Kidney (tissue), 14 donors: ENCODE data around the gene VAV2. TPM values are rescaled to one million over a fixed set of nuclear protein-coding genes. Genes with fewer than 3 reads are reported as not detected.
A peak's percentile ranks its signal among the peaks of the same experiment; 100 is the strongest.

Source experiments
- DNase-seq, 5 donors: peaks; one replicate each; pipeline ENCODE4 v3.0.0-alpha.2; 2013 to 2020
- FAIRE-seq: peaks from 2 replicates; lab custom pipeline; 2012; peaks lifted over from hg19 to GRCh38; lab: Jason Lieb, UNC
- H3K27ac ChIP-seq, 2 donors: one replicate each; pipeline ENCODE4 v1.7.0; 2013; ENCODE audit warnings: low read depth in 2 of 2, low read length in 2 of 2, inconsistent platforms in 1 of 2
- H3K27me3 ChIP-seq: one replicate; pipeline ENCODE4 v1.7.1; 2013; ENCODE audit warnings: low read length, inconsistent platforms; ENCODE audit not compliant: control insufficient read depth, insufficient read depth
- H3K36me3 ChIP-seq, 3 donors: one replicate each; pipeline versions ENCODE4 v1.7.0 to v1.7.1; 2013; ENCODE audit warnings: low read length in 3 of 3, control low read depth in 1 of 3, inconsistent platforms in 1 of 3; ENCODE audit not compliant: insufficient read depth in 3 of 3, control insufficient read depth in 2 of 3
- H3K4me1 ChIP-seq, 3 donors: one replicate each; pipeline versions ENCODE4 v1.7.0 to v1.7.1; 2013; ENCODE audit warnings: low read length in 3 of 3, inconsistent platforms in 1 of 3, low read depth in 1 of 3; ENCODE audit not compliant: control insufficient read depth in 2 of 3, insufficient read depth in 2 of 3
- H3K4me3 ChIP-seq, 3 donors: one replicate each; pipeline versions ENCODE4 v1.7.0 to v1.8.1; 2013; ENCODE audit warnings: low read length in 3 of 3, control low read depth in 1 of 3, inconsistent platforms in 1 of 3
- H3K9ac ChIP-seq, 3 donors: one replicate each; pipeline versions ENCODE4 v1.7.0 to v1.7.1; 2013; ENCODE audit warnings: low read length in 3 of 3, control low read depth in 1 of 3, inconsistent platforms in 1 of 3
- H3K9me3 ChIP-seq, 3 donors: one replicate each; pipeline versions ENCODE4 v1.7.0 to v1.7.1; 2013; ENCODE audit warnings: low read length in 3 of 3, control low read depth in 1 of 3, inconsistent platforms in 1 of 3; ENCODE audit not compliant: control insufficient read depth in 2 of 3, insufficient read depth in 1 of 3
- intact Hi-C: fragments of 100-400 bp; cut with DNase I; formaldehyde crosslinking; loops from one replicate; pipeline ENCODE4 v1.11.1; 2022
- polyA plus RNA-seq: library from polyadenylated mRNA; stranded (reverse); fragments of 350-450 nt; fragmentation: Illumina TruSeq; extraction: RNeasy Lipid Tissue Mini Kit (QIAGEN cat#74804); gene quantifications from one replicate; pipeline ENCODE4 v1.2.3, GENCODE V29; 2014; ENCODE audit warnings: low read depth, low replicate concordance; ENCODE audit not compliant: insufficient read depth
- total RNA-seq: library from RNA; stranded (reverse); fragmentation: NEBNext Ultra II Directional; extraction: Animal tissue kit (Norgen Biotek cat#: 25700); gene quantifications from one replicate; pipeline ENCODE4 v1.2.1, GENCODE V29; 2021
- TF ChIP-seq, protein P1 (sequence below): IDR thresholded peaks from 3 replicates; pipeline ENCODE4 v1.5.1; 2012; ENCODE audit warnings: mild to moderate bottlenecking, moderate library complexity, borderline replicate concordance; ENCODE audit not compliant: insufficient read depth; ENCODE audit errors: extremely low read depth
- donor health status: control.
- donor health status: control.
- donor health status: control.
- donor health status: control.
- donor health status: control.
- donor health status: DM: yes; HTN: yes; CAD: no.
- donor health status: Normal renal cell carcinoma (clear cell type).

The VAV2 gene
- total and polyA plus RNA-seq, 2 donors from 2014 or later: 22.3 to 47.1 TPM

DNA sequence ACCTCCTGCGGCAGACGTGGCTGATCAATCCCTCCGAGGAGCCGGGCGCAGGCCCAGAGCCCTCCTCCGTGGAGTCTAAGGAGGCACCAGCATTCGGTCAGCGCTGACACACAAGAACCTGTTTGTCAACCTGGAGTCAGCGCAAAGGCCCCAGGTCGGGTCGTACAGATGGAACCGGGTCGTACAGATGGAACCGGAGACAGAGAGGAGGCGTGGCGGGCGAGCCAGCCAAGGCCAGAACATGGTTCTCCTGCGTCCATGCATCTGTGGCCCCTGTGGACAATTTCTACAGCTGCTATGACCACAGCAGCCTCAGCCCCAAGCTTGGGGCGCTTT is 128.9 kb downstream of the VAV2 start:
- Histone ChIP-seq H3K4me1 (peaks cover 0 to 17% (median 11%) of the 10 kb centered on the region in 3 donors), H3K27me3 (no peaks in the 10 kb centered on the region), H3K36me3 (peaks cover 0 to 8% (median 0%) of the 10 kb centered on the region in 3 donors), H3K4me3 (no peak overlapping the region), H3K9me3 (no peaks in the 10 kb centered on the region), H3K27ac (peak overlapping the region; percentile 45 to 78), H3K9ac (peak overlapping the region in 1 of 3 donors; percentile 51)
- DNase-seq (no peak), FAIRE-seq (no peak)
- intact Hi-C loops: no loop called here
- TF ChIP-seq, protein P1, sequence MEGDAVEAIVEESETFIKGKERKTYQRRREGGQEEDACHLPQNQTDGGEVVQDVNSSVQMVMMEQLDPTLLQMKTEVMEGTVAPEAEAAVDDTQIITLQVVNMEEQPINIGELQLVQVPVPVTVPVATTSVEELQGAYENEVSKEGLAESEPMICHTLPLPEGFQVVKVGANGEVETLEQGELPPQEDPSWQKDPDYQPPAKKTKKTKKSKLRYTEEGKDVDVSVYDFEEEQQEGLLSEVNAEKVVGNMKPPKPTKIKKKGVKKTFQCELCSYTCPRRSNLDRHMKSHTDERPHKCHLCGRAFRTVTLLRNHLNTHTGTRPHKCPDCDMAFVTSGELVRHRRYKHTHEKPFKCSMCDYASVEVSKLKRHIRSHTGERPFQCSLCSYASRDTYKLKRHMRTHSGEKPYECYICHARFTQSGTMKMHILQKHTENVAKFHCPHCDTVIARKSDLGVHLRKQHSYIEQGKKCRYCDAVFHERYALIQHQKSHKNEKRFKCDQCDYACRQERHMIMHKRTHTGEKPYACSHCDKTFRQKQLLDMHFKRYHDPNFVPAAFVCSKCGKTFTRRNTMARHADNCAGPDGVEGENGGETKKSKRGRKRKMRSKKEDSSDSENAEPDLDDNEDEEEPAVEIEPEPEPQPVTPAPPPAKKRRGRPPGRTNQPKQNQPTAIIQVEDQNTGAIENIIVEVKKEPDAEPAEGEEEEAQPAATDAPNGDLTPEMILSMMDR: no peak

DNA sequence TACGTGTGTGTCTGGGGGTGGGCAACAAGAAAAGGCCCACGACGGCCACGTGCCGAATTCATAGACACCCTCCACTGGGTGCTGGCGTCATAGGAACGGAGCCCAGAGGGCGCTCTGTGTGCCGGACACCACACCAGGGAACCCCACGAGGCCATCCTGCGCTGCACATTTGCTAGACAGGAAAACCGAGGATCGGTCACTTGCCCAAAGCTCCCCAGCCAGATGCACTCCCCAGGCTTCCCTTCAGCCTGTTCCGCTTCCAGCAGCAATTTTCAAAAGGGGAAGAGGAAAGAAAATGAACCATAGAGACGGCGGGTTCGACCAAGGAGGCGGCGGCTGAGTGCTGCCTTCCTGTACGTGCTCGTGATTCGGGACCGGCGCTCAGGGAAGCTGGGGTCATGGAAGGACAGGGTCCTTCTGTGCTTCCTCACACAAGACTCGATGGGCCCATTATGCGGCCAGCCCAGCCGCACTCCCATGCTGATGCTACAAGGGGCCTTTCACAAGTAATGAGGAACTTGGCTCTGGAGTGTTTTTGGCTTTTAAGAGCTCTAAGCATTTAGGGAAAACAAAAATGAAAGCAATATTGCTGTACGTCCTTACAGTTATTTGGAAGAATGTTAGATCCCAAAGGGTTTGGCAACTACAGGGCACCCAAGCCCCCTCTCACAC is 129.4 kb downstream of the VAV2 start:
- intact Hi-C loops: no loop called here
- H3K9ac ChIP-seq: peak overlapping the region in 2 of 3 donors; percentile 16 to 51
- TF ChIP-seq, protein P1: no peak
- peak overlapping the region in 1 of 2 donors; percentile 78 for H3K27ac ChIP-seq
- H3K27me3 ChIP-seq: no peaks in the 10 kb centered on the region
- no peak for FAIRE-seq
- no peaks in the 10 kb centered on the region for H3K9me3 ChIP-seq
- H3K36me3 ChIP-seq: peaks cover 0 to 8% (median 0%) of the 10 kb centered on the region in 3 donors
- H3K4me1 ChIP-seq: peaks cover 0 to 17% (median 11%) of the 10 kb centered on the region in 3 donors
- DNase-seq: no peak
- H3K4me3 ChIP-seq: no peak overlapping the region

DNA sequence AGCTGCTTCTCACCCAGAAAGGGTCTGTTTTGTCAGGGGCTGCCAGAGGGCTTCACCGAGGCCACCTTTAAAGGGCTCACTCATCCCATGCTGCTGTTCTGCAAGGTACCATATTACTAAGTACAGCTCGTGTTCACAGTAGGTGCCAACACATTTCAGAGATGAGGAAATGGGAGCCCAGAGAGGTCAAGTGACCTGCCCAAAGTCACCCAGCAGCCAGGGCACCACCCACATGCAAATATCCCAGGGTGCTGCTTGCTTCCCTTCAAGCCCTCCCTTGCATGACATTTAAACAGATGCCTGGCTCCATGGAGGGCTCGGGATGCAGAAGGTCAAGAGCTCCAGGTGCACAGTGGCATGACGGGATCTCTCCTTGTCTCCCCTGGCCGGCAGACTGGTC is 130.4 kb downstream of the VAV2 start:
- no peak overlapping the region for H3K27ac ChIP-seq
- FAIRE-seq: no peak

More for the DNA sequence above, 130.4 kb downstream of the VAV2 start:
- Histone ChIP-seq H3K4me1 (peaks cover 0 to 17% (median 12%) of the 10 kb centered on the region in 3 donors), H3K4me3 (no peak overlapping the region), H3K27me3 (no peaks in the 10 kb centered on the region), H3K9ac (no peak overlapping the region), H3K9me3 (no peaks in the 10 kb centered on the region), H3K36me3 (peaks cover 0 to 8% (median 0%) of the 10 kb centered on the region in 3 donors)
- intact Hi-C loops: no loop called here
- TF ChIP-seq, protein P1: no peak
- no peak for DNase-seq
